Osteoblast (primary cell): Measurements from ENCODE around the gene RALA. TPM values are rescaled to one million over a fixed set of nuclear protein-coding genes. Genes with fewer than 3 reads are reported as not detected.

Experiments used
- DNase-seq: peaks from one replicate; pipeline ENCODE4 v3.0.0; 2011; ENCODE audit warnings: low spot score, mixed read lengths; ENCODE audit not compliant: insufficient read length; ENCODE audit errors: missing footprints
- H2AFZ ChIP-seq: 2 replicates; pipeline ENCODE4 v1.6.0; 2011; ENCODE audit warnings: mild to moderate bottlenecking, low read length
- H3K27ac ChIP-seq: 2 replicates; pipeline ENCODE4 v1.5.1; 2011; ENCODE audit warnings: mild to moderate bottlenecking, low read depth, low read length, moderate library complexity
- H3K27me3 ChIP-seq: 2 replicates; pipeline ENCODE4 v1.6.0; 2012; ENCODE audit warnings: mild to moderate bottlenecking, control low read depth, inconsistent platforms, low read length, moderate library complexity; ENCODE audit not compliant: insufficient read depth
- H3K36me3 ChIP-seq: 2 replicates; pipeline ENCODE4 v1.5.1; 2011; ENCODE audit warnings: mild to moderate bottlenecking, low read length, control low read depth, moderate library complexity; ENCODE audit not compliant: insufficient read depth
- H3K4me1 ChIP-seq: 2 replicates; pipeline ENCODE4 v1.5.1; 2011; ENCODE audit warnings: mild to moderate bottlenecking, low read length, control low read depth, moderate library complexity; ENCODE audit not compliant: insufficient read depth
- H3K4me2 ChIP-seq: 2 replicates; pipeline ENCODE4 v1.6.0; 2011; ENCODE audit warnings: mild to moderate bottlenecking, low read length; ENCODE audit not compliant: insufficient read depth
- H3K4me3 ChIP-seq: fragments of 200-600 bp; sonication (generic); 3 replicates; pipeline ENCODE4 v1.5.1; 2012; ENCODE audit warnings: mild to moderate bottlenecking, low read length, inconsistent platforms; ENCODE audit not compliant: insufficient read depth
- H3K79me2 ChIP-seq: 2 replicates; pipeline ENCODE4 v1.6.0; 2012; ENCODE audit warnings: mild to moderate bottlenecking, low read length, control low read depth, inconsistent platforms; ENCODE audit not compliant: insufficient read depth
- H3K9me3 ChIP-seq: 2 replicates; pipeline ENCODE4 v1.5.1; 2011; ENCODE audit warnings: low read depth, low read length, control low read depth
- H4K20me1 ChIP-seq: 2 replicates; pipeline ENCODE4 v1.6.0; 2012; ENCODE audit warnings: mild to moderate bottlenecking, low read length, control low read depth; ENCODE audit not compliant: insufficient read depth
- total RNA-seq: library from RNA; depleted of rRNA; stranded (reverse); fragments of >200 nt; gene quantifications from 2 replicates; pipeline ENCODE4 v1.2.3, GENCODE V29; 2012
- TF ChIP-seq, protein P1 (sequence below): IDR thresholded peaks from 2 replicates; pipeline ENCODE4 v1.5.1; 2011; ENCODE audit warnings: mild to moderate bottlenecking, low read depth, low read length, moderate library complexity; ENCODE audit errors: extremely low read depth

Gene RALA
- total RNA-seq, 1 donor = 38.4 TPM

DNA sequence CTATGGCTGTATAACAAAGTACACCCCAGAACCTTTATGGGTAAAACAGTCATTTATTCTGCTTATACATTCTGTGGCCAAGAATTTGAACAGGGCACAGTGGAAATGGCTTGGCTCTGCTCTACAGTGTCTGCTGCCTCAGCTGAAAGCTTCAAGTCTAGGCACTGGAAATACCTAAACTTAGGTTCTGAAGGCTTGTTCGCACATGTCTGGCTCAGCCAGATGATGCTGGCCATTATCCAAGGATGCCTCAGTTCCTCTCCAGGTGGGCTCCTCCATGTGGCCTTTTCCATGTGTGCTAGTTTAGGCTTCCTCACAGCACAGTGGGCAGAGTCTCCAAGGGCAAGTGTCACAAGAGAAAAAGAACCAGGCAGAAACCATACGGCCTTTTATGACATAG is 76.8 kb downstream of the RALA start:
- peaks cover 2% of the 10 kb centered on the region for H3K4me1 ChIP-seq
- H3K27ac ChIP-seq = no peak overlapping the region
- peaks cover 29% of the 10 kb centered on the region for H3K36me3 ChIP-seq
- peaks cover 11% of the 10 kb centered on the region for H3K79me2 ChIP-seq
- TF ChIP-seq, protein P1, sequence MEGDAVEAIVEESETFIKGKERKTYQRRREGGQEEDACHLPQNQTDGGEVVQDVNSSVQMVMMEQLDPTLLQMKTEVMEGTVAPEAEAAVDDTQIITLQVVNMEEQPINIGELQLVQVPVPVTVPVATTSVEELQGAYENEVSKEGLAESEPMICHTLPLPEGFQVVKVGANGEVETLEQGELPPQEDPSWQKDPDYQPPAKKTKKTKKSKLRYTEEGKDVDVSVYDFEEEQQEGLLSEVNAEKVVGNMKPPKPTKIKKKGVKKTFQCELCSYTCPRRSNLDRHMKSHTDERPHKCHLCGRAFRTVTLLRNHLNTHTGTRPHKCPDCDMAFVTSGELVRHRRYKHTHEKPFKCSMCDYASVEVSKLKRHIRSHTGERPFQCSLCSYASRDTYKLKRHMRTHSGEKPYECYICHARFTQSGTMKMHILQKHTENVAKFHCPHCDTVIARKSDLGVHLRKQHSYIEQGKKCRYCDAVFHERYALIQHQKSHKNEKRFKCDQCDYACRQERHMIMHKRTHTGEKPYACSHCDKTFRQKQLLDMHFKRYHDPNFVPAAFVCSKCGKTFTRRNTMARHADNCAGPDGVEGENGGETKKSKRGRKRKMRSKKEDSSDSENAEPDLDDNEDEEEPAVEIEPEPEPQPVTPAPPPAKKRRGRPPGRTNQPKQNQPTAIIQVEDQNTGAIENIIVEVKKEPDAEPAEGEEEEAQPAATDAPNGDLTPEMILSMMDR = no peak
- H2AFZ ChIP-seq = no peak overlapping the region
- no peaks in the 10 kb centered on the region for H3K9me3 ChIP-seq
- no peaks in the 10 kb centered on the region for H3K27me3 ChIP-seq
- no peak overlapping the region for H3K4me3 ChIP-seq
- no peak overlapping the region for H3K4me2 ChIP-seq
- no peak for DNase-seq
- H4K20me1 ChIP-seq = peaks cover 6% of the 10 kb centered on the region

DNA sequence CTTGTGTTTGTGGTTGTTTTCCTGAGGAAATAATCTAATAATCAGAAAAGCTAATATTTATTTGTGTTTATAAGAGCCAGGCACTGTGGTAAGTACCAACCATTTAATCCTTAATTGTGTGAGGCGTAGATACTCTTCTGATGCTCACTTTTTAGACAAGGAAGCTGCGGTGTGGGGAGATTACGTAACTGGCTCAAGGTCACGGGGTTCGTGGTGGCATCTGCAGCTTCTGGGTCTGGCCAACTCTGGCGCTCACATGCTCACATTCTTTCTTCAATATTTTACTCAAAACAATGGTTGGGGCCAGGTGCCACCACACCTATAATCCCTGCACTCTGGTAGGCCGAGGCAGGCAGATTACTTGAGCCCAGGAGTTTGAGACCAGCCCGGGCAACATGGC is 77.6 kb downstream of the RALA start:
- TF ChIP-seq, protein P1 = no peak
- Histone ChIP-seq H3K79me2 (peaks cover 10% of the 10 kb centered on the region), H4K20me1 (peaks cover 6% of the 10 kb centered on the region), H3K36me3 (peaks cover 27% of the 10 kb centered on the region), H3K4me2 (no peak overlapping the region), H3K27me3 (no peaks in the 10 kb centered on the region), H3K4me1 (peaks cover 2% of the 10 kb centered on the region), H3K4me3 (no peak overlapping the region), H2AFZ (no peak overlapping the region), H3K9me3 (no peaks in the 10 kb centered on the region), H3K27ac (no peak overlapping the region)
- DNase-seq = no peak

- Histone ChIP-seq H3K27me3 (no peaks in the 10 kb centered on the region), H3K4me1 (peaks cover 2% of the 10 kb centered on the region), H3K36me3 (peaks cover 24% of the 10 kb centered on the region), H2AFZ (no peak overlapping the region), H3K79me2 (peaks cover 10% of the 10 kb centered on the region), H3K4me2 (no peak overlapping the region), H3K4me3 (no peak overlapping the region), H3K9me3 (no peaks in the 10 kb centered on the region), H3K27ac (no peak overlapping the region), H4K20me1 (peaks cover 6% of the 10 kb centered on the region)
- no peak for DNase-seq
- TF ChIP-seq, protein P1 = no peak
These were observed 78.8 kb downstream of the RALA start for GRCh38 chr7:39702133-39702532.

DNA sequence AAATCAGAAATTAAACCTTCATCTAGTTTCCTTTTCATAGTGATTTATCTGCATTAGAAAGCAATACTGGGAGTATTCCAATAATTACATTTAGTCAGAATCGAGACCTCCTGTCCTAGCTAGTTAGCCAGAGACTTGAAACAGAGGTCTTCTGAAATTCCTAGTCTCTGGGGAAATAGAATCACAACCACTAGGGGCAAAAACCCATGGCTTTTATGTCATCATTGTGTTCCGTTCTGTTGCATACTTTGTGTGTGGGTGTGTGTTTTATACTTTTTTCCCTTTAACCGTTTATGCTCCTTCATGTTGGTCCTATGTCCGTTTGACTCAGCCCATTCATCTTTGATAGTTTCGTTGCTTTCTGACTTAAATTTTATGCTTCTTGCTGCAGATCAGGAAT is 79.8 kb downstream of the RALA start:
- Histone ChIP-seq H2AFZ (no peak overlapping the region), H3K79me2 (peaks cover 10% of the 10 kb centered on the region), H4K20me1 (peaks cover 6% of the 10 kb centered on the region), H3K9me3 (no peaks in the 10 kb centered on the region), H3K27ac (no peak overlapping the region), H3K4me1 (no peaks in the 10 kb centered on the region), H3K27me3 (no peaks in the 10 kb centered on the region), H3K4me3 (no peak overlapping the region), H3K36me3 (peaks cover 21% of the 10 kb centered on the region), H3K4me2 (no peak overlapping the region)
- no peak for DNase-seq
- TF ChIP-seq, protein P1 = peak; percentile 35
